HCT116 (cell line): ENCODE data around the gene DDHD1. TPM values are rescaled to one million over a fixed set of nuclear protein-coding genes. Genes with fewer than 3 reads are reported as not detected.
A peak's percentile ranks its signal among the peaks of the same experiment; 100 is the strongest.

ENCODE experiments used
- ATAC-seq: fragments of 200-7000 bp; cut with Tn5 transposase; 2 replicates; pipeline ENCODE4 v1.9.1; 2020; ENCODE audit warnings: mild to moderate bottlenecking, moderate library complexity
- Bru-seq: library from RNA; stranded (reverse); fragments of 400-500 nt; gene quantifications from one replicate; lab custom pipeline; 2021; lab: Mats Ljungman, UMichigan
- BruChase-seq, 2 experiments: library from RNA; stranded (reverse); fragments of 400-500 nt; gene quantifications; one replicate each; lab custom pipeline; 2021; lab: Mats Ljungman, UMichigan
- BruUV-seq: library from RNA; stranded (reverse); fragments of 400-500 nt; replicated peaks from 2 replicates; lab custom pipeline; 2021; lab: Mats Ljungman, UMichigan
- CTCF ChIA-PET: fragments of 300-600 bp; sonication (Branson Sonifier 250); formaldehyde crosslinking; loops from one replicate; lab custom pipeline; 2021; ENCODE audit warnings: antibody characterized with exemption; lab: Charles Lee
- POLR2A ChIA-PET: fragments of 300-600, 350-600 bp; sonication (Branson Sonifier 250); formaldehyde crosslinking; loops from one replicate; lab custom pipeline; 2021; ENCODE audit warnings: antibody characterized with exemption; lab: Charles Lee
- RAD21 ChIA-PET, 2 experiments: fragments of 300-600 bp; sonication (Branson Sonifier 250); formaldehyde crosslinking; loops; one replicate each; lab custom pipeline; 2023; ENCODE audit warnings: low total read pairs in 2 of 2; ENCODE audit not compliant: uncharacterized antibody in 2 of 2, unreplicated experiment in 2 of 2, low non-redundant PET in 1 of 2; lab: Charles Lee
- DNase-seq: peaks from one replicate; pipeline ENCODE4 v3.0.0-alpha.2; 2010; ENCODE audit warnings: low read depth, low spot score
- H2AFZ ChIP-seq: fragments of 200-600 bp; shearing (Covaris generic), sonication (generic); 2 replicates; pipeline ENCODE4 v1.6.1; 2017; ENCODE audit warnings: low read depth, mixed run types, mixed read lengths, antibody characterized with exemption, low read length; ENCODE audit not compliant: poor library complexity, severe bottlenecking
- H3K27ac ChIP-seq: 2 replicates; pipeline ENCODE4 v1.5.1; 2012; ENCODE audit warnings: low read depth, low read length
- H3K27me3 ChIP-seq: fragments of 200-600 bp; sonication (generic); 2 replicates; pipeline ENCODE4 v1.6.1; 2016; ENCODE audit warnings: mixed run types, low read length, mixed read lengths; ENCODE audit not compliant: insufficient read depth
- H3K36me3 ChIP-seq, 2 experiments: fragments of 200-500 bp in 1 of 2; fragments of 200-600 bp in 1 of 2; sonication (Bioruptor generic) in 1 of 2; sonication (generic) in 1 of 2; 2 replicates each; pipeline versions ENCODE4 v1.5.1 to v1.6.1; 2014 to 2016; ENCODE audit warnings: low read length in 2 of 2, inconsistent platforms in 1 of 2, mixed read lengths in 1 of 2, mixed run types in 1 of 2; ENCODE audit not compliant: insufficient read depth in 2 of 2, control insufficient read depth in 1 of 2
- H3K4me1 ChIP-seq, 2 experiments: fragments of 200-600 bp in 1 of 2; sonication (generic) in 1 of 2; 2 replicates each; pipeline versions ENCODE4 v1.5.1 to v1.6.1; 2012 to 2017; ENCODE audit warnings: low read length in 2 of 2, inconsistent platforms in 1 of 2, mild to moderate bottlenecking in 1 of 2, mixed read lengths in 1 of 2, mixed run types in 1 of 2, moderate library complexity in 1 of 2; ENCODE audit not compliant: insufficient read depth in 2 of 2, control insufficient read depth in 1 of 2
- H3K4me2 ChIP-seq: fragments of 200-600 bp; sonication (generic); 2 replicates; pipeline ENCODE4 v1.6.1; 2017; ENCODE audit warnings: mixed run types, low read length, mixed read lengths
- H3K4me3 ChIP-seq, 2 experiments: fragments of 200-600 bp in 1 of 2; sonication (generic) in 1 of 2; replicated peaks in 1 of 2; 2 replicates each; pipeline ENCODE4 v1.5.1; 2011 to 2016; ENCODE audit warnings: low read length in 2 of 2, control low read depth in 1 of 2, low read depth in 1 of 2, mild to moderate bottlenecking in 1 of 2, mixed read lengths in 1 of 2, mixed run types in 1 of 2
- H3K79me2 ChIP-seq: fragments of 200-600 bp; sonication (generic); 2 replicates; pipeline ENCODE4 v1.6.1; 2017; ENCODE audit warnings: mild to moderate bottlenecking, mixed run types, low read length, moderate library complexity, mixed read lengths; ENCODE audit not compliant: insufficient read depth
- H3K9ac ChIP-seq: fragments of 200-600 bp; sonication (generic); 2 replicates; pipeline ENCODE4 v1.6.1; 2016; ENCODE audit warnings: low read length, mixed read lengths
- H3K9me2 ChIP-seq: fragments of 200-600 bp; sonication (generic), shearing (Covaris generic); 2 replicates; pipeline ENCODE4 v1.6.1; 2017; ENCODE audit warnings: mixed run types, mild to moderate bottlenecking, moderate library complexity; ENCODE audit not compliant: insufficient read depth
- H3K9me3 ChIP-seq, 2 experiments: fragments of 200-500 bp in 1 of 2; fragments of 200-600 bp in 1 of 2; sonication (Bioruptor generic) in 1 of 2; sonication (generic) in 1 of 2; 2 replicates each; pipeline ENCODE4 v1.6.1; 2014 to 2017; ENCODE audit warnings: low read length in 2 of 2, mixed read lengths in 2 of 2, inconsistent platforms in 1 of 2, low read depth in 1 of 2, mild to moderate bottlenecking in 1 of 2, mixed run types in 1 of 2, moderate library complexity in 1 of 2; ENCODE audit not compliant: control insufficient read depth in 1 of 2, insufficient read depth in 1 of 2
- H4K20me1 ChIP-seq: fragments of 200-600 bp; sonication (generic), shearing (Covaris generic); 2 replicates; pipeline ENCODE4 v1.6.1; 2017; ENCODE audit warnings: mixed run types, mild to moderate bottlenecking, moderate library complexity; ENCODE audit not compliant: insufficient read depth
- CBX3 ChIP-seq: IDR thresholded peaks from 2 replicates; pipeline ENCODE4 v1.6.1; 2012; ENCODE audit warnings: low read depth
- CEBPB ChIP-seq: IDR thresholded peaks from 2 replicates; pipeline ENCODE4 v1.6.1; 2012; ENCODE audit warnings: low read depth
- EGR1 ChIP-seq: IDR thresholded peaks from 2 replicates; pipeline ENCODE4 v1.6.1; 2012; ENCODE audit warnings: low read depth
- FOSL1 ChIP-seq: IDR thresholded peaks from 2 replicates; pipeline ENCODE4 v1.6.1; 2012; ENCODE audit warnings: low read depth
- POLR2A ChIP-seq: IDR thresholded peaks from 2 replicates; pipeline ENCODE4 v1.7.0; 2011; ENCODE audit warnings: borderline replicate concordance; ENCODE audit not compliant: insufficient read depth, insufficient read length; ENCODE audit errors: extremely low read depth
- POLR2AphosphoS5 ChIP-seq: IDR thresholded peaks from 2 replicates; pipeline ENCODE4 v1.6.1; 2011; ENCODE audit warnings: mild to moderate bottlenecking, low read depth, low read length, moderate library complexity
- SRF ChIP-seq: IDR thresholded peaks from 2 replicates; pipeline ENCODE4 v1.6.1; 2012; ENCODE audit warnings: low read depth
- TCF7L2 ChIP-seq: IDR thresholded peaks from 2 replicates; pipeline ENCODE4 v1.7.0; 2011; ENCODE audit warnings: borderline replicate concordance, inconsistent platforms; ENCODE audit not compliant: insufficient read depth, insufficient read length; ENCODE audit errors: extremely low read depth
- ZFX ChIP-seq: fragments of 450-650 bp; IDR thresholded peaks from 2 replicates; pipeline ENCODE4 v1.6.1; 2017
- intact Hi-C: fragments of 100-400 bp; cut with micrococcal nuclease; formaldehyde crosslinking; loops from 2 replicates; pipeline ENCODE4 v1.10.0; 2022
- long read RNA-seq: library from polyadenylated mRNA; unstranded; transcript quantifications from one replicate; pipeline ENCODE4 v2.0.0, GENCODE V29; 2021; ENCODE audit not compliant: unreplicated experiment
- polyA plus RNA-seq: library from polyadenylated mRNA; unstranded; fragments of >200 nt; gene quantifications from 2 replicates; pipeline ENCODE4 v1.2.1, GENCODE V29; 2012; ENCODE audit warnings: missing spikeins
- total RNA-seq: library from RNA; stranded (reverse); gene quantifications from one replicate; pipeline ENCODE4 v1.2.1, GENCODE V29; 2021; ENCODE audit not compliant: unreplicated experiment
- TF ChIP-seq, protein P1 (sequence below), 3 experiments: fragments of 200-600 bp in 1 of 3; sonication (generic) in 1 of 3; IDR thresholded peaks in 2 of 3; conservative IDR thresholded peaks in 1 of 3; 2 replicates each; pipeline ENCODE4 v1.5.1; 2012 to 2017; ENCODE audit warnings: low read depth in 2 of 3, low read length in 2 of 3, antibody characterized with exemption in 1 of 3, borderline replicate concordance in 1 of 3, control low read depth in 1 of 3, mild to moderate bottlenecking in 1 of 3, mixed read lengths in 1 of 3, mixed run types in 1 of 3, moderate library complexity in 1 of 3; ENCODE audit not compliant: insufficient read depth in 1 of 3

DDHD1 gene
- total RNA-seq (26.9 TPM), Bru-seq, nascent RNA (percentile 81 among the genes with signal in this experiment), BruChase-seq, experiment 1, labeled RNA remaining after a 6-hour chase (percentile 87 among the genes with signal in this experiment), BruChase-seq, experiment 2, labeled RNA remaining after a 2-hour chase (percentile 82 among the genes with signal in this experiment)
- 4.4 and 5.8 TPM in 2 replicates for polyA plus RNA-seq
- long read RNA-seq, full-length matches to known transcripts, result 62 of 85 reads
- long read RNA-seq, partial matches to known transcripts, result 9 of 85 reads
- long read RNA-seq, other reads (novel, unspliced or antisense), result 14 of 85 reads

DNA sequence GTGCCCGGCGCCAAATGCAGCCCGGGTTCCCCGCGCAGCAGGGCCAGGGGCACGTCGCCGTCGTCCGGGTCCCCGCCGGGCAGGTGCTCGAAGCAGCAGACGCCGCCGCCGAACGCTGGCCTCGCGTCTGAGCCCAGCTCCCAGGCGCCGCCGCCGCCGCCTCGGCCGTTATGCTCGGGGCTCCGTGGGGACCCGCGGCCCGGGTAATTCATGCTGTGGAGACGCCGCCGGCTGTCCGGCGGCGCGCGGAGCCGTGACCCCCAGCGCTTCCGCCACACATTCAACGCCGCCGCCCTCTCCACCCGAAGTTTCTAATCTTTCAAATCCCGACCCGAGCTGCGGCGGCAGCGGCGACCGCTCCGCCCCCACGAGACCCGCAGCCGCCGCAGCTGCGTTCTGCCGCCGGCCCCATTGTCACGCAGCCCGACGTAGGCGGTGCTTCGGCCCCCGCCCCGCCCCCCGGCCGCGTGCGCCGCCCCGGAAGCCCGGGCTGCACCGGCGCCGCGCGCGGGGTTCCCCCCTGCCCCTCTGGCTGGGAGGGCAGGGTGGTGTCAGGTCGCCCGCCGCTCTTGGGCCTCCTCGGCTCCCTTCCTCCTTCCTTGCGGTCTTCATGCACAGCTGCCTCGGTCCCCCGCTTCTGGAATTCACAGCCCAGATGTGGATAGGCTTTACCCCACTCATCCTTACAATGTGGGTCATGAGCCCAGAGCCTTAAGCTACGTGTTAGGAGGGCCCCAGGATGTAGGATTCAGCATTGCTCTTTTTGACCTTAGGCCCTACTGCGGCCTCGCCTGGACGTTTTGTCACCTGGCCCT, at the start of gene DDHD1:
TSS of gene DDHD1 (minus strand) at position 437 of the 815 bp plus-strand sequence. CDS start at position 212, 225 bp downstream.
- Histone ChIP-seq H3K36me3 (no peaks in the 10 kb centered on the region), H3K9ac (peak within 1 kb of the TSS; percentile 87), H3K4me1 (peaks cover 10 to 22% of the 10 kb centered on the region in 2 experiments), H4K20me1 (no peaks in the 10 kb centered on the region; the same call in 1 of the 2 replicates), H3K4me3 (peak within 1 kb of the TSS; percentile 86 to 91), H3K27me3 (no peaks in the 10 kb centered on the region), H3K9me2 (no peaks in the 10 kb centered on the region), H3K4me2 (peak within 1 kb of the TSS; percentile 90), H2AFZ (no peak within 1 kb of the TSS), H3K27ac (peak within 1 kb of the TSS; percentile 90), H3K79me2 (peaks cover 47% of the 10 kb centered on the region), H3K9me3 (no peaks in the 10 kb centered on the region)
- no TSS peak for BruUV-seq
- DNase-seq, result peak; percentile 48
- ChIA-PET POLR2A (interaction anchor here (1.3 to 1.4 kb wide), 2 partner anchors 13 to 65 kb away, joined by 4 to 6 read pairs; no protein-coding TSS in a partner anchor), RAD21 (no interaction called here), CTCF (no interaction called here)
- intact Hi-C loops, result no loop called here
- peak; percentile 90 for ATAC-seq
- TF ChIP-seq TCF7L2, result peak; percentile 30
- peak; percentile 26; the same call in 1 of the 2 replicates for TF ChIP-seq ZFX
- no peak for TF ChIP-seq EGR1
- TF ChIP-seq CBX3, result no peak
- peak; percentile 52 for TF ChIP-seq POLR2A
- no peak for TF ChIP-seq SRF
- TF ChIP-seq, protein P1, sequence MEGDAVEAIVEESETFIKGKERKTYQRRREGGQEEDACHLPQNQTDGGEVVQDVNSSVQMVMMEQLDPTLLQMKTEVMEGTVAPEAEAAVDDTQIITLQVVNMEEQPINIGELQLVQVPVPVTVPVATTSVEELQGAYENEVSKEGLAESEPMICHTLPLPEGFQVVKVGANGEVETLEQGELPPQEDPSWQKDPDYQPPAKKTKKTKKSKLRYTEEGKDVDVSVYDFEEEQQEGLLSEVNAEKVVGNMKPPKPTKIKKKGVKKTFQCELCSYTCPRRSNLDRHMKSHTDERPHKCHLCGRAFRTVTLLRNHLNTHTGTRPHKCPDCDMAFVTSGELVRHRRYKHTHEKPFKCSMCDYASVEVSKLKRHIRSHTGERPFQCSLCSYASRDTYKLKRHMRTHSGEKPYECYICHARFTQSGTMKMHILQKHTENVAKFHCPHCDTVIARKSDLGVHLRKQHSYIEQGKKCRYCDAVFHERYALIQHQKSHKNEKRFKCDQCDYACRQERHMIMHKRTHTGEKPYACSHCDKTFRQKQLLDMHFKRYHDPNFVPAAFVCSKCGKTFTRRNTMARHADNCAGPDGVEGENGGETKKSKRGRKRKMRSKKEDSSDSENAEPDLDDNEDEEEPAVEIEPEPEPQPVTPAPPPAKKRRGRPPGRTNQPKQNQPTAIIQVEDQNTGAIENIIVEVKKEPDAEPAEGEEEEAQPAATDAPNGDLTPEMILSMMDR (IDR thresholded peaks at IDR 0.05 in 2 of 3, conservative IDR thresholded peaks at IDR 0.05 in 1 of 3; ENCODE audit: borderline replicate concordance in 1 of 3, insufficient read depth in 1 of 3, low read depth in 2 of 3, low read length in 2 of 3), result no peak
- no peak for TF ChIP-seq FOSL1
- no peak for TF ChIP-seq CEBPB
- TF ChIP-seq POLR2AphosphoS5, result peak; percentile 82
